Measurements from ENCODE around the gene SHPK.

SHPK gene

DNA sequence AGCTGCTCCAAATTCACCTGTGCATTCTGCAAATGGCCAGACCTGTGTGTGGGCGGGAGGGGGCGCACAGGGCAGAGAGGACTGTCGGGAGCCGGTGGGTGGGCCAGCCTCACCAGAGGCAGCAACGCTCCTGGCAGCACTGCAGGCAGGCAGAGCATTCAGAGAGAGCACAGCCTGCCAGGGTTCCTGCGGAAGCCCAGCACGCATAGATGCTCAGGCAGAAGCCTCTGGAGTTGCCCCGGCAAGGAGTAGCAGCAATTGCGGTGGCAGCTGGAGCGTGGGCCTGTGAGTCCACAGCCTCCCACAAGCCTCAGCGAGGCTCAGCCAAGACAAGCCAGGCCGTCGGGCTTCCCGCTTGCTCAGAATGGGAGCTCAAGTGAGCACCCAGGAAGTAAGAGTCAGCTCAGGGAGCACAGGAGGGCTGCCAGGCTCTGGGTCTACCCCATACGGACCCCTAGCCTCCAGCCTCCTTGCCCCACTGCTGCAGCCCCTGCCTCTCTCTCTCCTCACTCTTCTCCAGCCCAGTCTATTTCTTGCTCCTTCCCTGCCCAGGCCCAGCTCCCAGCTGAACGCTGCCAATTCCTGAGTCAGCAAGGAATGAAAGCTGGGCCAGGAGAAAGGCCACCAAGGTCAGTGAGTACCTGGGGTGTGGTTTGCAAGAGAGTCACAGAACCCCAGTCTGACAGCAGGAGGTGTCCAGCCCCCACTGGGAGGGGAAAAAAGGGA is 42.2 kb upstream of the SHPK start:
- ATAC-seq = peak; percentile 42
- TF ChIP-seq OSR1 (CRISPR knock-in tag; IDR thresholded peaks at IDR 0.05) (no peak), ZNF70 (CRISPR knock-in tag; IDR thresholded peaks at IDR 0.05) (no peak), ZC3H10 (CRISPR knock-in tag; IDR thresholded peaks at IDR 0.05) (no peak), TCF4 (CRISPR knock-in tag; IDR thresholded peaks at IDR 0.05; ENCODE audit: borderline replicate concordance) (no peak)
- TF ChIP-seq, protein P1, sequence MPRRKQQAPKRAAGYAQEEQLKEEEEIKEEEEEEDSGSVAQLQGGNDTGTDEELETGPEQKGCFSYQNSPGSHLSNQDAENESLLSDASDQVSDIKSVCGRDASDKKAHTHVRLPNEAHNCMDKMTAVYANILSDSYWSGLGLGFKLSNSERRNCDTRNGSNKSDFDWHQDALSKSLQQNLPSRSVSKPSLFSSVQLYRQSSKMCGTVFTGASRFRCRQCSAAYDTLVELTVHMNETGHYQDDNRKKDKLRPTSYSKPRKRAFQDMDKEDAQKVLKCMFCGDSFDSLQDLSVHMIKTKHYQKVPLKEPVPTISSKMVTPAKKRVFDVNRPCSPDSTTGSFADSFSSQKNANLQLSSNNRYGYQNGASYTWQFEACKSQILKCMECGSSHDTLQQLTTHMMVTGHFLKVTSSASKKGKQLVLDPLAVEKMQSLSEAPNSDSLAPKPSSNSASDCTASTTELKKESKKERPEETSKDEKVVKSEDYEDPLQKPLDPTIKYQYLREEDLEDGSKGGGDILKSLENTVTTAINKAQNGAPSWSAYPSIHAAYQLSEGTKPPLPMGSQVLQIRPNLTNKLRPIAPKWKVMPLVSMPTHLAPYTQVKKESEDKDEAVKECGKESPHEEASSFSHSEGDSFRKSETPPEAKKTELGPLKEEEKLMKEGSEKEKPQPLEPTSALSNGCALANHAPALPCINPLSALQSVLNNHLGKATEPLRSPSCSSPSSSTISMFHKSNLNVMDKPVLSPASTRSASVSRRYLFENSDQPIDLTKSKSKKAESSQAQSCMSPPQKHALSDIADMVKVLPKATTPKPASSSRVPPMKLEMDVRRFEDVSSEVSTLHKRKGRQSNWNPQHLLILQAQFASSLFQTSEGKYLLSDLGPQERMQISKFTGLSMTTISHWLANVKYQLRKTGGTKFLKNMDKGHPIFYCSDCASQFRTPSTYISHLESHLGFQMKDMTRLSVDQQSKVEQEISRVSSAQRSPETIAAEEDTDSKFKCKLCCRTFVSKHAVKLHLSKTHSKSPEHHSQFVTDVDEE (CRISPR knock-in tag; IDR thresholded peaks at IDR 0.05) = no peak

DNA sequence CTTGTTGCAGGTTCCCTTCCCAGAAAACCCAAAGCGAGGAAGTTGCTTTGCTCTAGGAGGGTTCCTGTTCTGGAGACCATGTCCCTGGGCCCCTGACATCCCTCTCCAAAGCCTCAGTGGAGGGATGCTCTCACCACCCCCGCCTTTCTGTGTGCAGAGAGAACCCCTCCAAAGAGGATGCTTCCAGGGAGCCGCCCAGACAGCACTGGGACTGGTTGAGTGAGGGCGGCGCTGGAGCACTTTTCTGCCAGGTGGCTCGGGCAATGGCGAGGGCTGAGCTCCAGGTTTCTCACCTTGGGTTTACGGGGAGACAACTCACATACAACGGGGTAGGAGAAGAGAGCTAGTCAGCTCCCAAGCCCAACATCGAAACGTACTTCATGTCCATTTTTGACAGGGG is 39.8 kb upstream of the SHPK start:
- ATAC-seq = no peak
- TF ChIP-seq ISL1 (CRISPR knock-in tag; IDR thresholded peaks at IDR 0.05) = no peak

DNA sequence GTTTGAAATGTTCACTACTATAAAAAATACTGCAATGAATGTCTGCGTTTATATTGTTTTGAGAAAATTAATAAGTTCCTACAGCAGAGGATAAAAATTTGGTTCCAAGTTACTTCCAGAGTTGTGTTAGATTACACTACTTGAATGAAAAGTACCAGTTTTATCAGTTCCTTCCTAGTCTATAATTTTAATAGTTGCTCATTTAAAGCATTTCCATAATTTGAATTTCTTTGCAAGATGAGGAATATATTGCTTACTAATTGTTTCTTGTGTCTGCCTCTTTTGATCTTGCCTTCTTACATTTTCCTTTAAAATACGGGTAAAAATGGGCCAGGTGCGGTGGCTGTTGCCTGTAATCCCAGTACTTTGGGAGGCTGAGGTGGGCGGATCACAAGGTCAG is 36.5 kb upstream of the SHPK start:
- TF ChIP-seq BACH2 (CRISPR knock-in tag; IDR thresholded peaks at IDR 0.05; ENCODE audit: borderline replicate concordance) (no peak), TCF4 (CRISPR knock-in tag; IDR thresholded peaks at IDR 0.05; ENCODE audit: borderline replicate concordance) (no peak), ZC3H10 (CRISPR knock-in tag; IDR thresholded peaks at IDR 0.05) (no peak), ARNTL (CRISPR knock-in tag; IDR thresholded peaks at IDR 0.05; ENCODE audit: borderline replicate concordance, low read depth) (no peak)
- TF ChIP-seq, protein P1 (CRISPR knock-in tag; IDR thresholded peaks at IDR 0.05) = no peak
- no peak for ATAC-seq

DNA sequence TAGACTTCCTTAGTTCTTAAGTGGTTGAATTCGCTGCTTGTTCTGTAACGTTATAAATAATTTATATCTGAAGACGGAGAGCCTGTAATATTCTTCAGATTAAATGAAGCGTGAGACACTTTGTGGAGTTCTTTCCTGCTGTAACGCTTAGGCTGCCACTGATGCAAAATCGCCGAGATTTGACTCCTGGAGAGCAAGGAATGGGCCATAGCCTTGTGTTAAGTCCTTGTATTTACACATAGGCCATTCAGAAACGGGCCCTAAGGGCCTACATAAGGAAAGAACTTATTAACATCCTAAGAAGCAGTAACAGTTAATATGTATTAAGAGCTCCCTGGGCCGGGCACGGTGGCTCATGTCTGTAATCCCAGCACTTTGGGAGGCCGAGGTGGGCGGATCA is 33.5 kb upstream of the SHPK start:
- no peak for ATAC-seq

More for the DNA sequence above, 33.5 kb upstream of the SHPK start:
- no peak for TF ChIP-seq TOX (CRISPR knock-in tag; IDR thresholded peaks at IDR 0.05; ENCODE audit: borderline replicate concordance)
- no peak for TF ChIP-seq PPARA (CRISPR knock-in tag; IDR thresholded peaks at IDR 0.05; ENCODE audit: borderline replicate concordance)
- no peak for TF ChIP-seq SNAI2 (CRISPR knock-in tag; IDR thresholded peaks at IDR 0.05)
- TF ChIP-seq, protein P2, sequence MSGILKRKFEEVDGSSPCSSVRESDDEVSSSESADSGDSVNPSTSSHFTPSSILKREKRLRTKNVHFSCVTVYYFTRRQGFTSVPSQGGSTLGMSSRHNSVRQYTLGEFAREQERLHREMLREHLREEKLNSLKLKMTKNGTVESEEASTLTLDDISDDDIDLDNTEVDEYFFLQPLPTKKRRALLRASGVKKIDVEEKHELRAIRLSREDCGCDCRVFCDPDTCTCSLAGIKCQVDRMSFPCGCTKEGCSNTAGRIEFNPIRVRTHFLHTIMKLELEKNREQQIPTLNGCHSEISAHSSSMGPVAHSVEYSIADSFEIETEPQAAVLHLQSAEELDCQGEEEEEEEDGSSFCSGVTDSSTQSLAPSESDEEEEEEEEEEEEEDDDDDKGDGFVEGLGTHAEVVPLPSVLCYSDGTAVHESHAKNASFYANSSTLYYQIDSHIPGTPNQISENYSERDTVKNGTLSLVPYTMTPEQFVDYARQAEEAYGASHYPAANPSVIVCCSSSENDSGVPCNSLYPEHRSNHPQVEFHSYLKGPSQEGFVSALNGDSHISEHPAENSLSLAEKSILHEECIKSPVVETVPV (CRISPR knock-in tag; IDR thresholded peaks at IDR 0.05) = no peak
- TF ChIP-seq, protein P3, sequence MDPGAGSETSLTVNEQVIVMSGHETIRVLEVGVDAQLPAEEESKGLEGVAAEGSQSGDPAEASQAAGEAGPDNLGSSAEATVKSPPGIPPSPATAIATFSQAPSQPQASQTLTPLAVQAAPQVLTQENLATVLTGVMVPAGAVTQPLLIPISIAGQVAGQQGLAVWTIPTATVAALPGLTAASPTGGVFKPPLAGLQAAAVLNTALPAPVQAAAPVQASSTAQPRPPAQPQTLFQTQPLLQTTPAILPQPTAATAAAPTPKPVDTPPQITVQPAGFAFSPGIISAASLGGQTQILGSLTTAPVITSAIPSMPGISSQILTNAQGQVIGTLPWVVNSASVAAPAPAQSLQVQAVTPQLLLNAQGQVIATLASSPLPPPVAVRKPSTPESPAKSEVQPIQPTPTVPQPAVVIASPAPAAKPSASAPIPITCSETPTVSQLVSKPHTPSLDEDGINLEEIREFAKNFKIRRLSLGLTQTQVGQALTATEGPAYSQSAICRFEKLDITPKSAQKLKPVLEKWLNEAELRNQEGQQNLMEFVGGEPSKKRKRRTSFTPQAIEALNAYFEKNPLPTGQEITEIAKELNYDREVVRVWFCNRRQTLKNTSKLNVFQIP (CRISPR knock-in tag; IDR thresholded peaks at IDR 0.05; ENCODE audit: borderline replicate concordance, low read depth) = no peak
- TF ChIP-seq, protein P1 (CRISPR knock-in tag; IDR thresholded peaks at IDR 0.05) = no peak
- no peak for TF ChIP-seq CSDC2 (CRISPR knock-in tag; IDR thresholded peaks at IDR 0.05)
- no peak for TF ChIP-seq TCF4 (CRISPR knock-in tag; IDR thresholded peaks at IDR 0.05; ENCODE audit: borderline replicate concordance)
- TF ChIP-seq ARNTL (CRISPR knock-in tag; IDR thresholded peaks at IDR 0.05; ENCODE audit: borderline replicate concordance, low read depth) = no peak
- no peak for TF ChIP-seq OSR1 (CRISPR knock-in tag; IDR thresholded peaks at IDR 0.05)
- TF ChIP-seq ZFP3 (CRISPR knock-in tag; IDR thresholded peaks at IDR 0.05) = no peak
- no peak for TF ChIP-seq BACH2 (CRISPR knock-in tag; IDR thresholded peaks at IDR 0.05; ENCODE audit: borderline replicate concordance)
- no peak for TF ChIP-seq ZFP30 (CRISPR knock-in tag; IDR thresholded peaks at IDR 0.05)

Data from SK-N-SH treated with all-trans-retinoic acid at 6 μM for 48 hours (cell line).